Measurements from ENCODE around the gene KCNAB2. TPM values are rescaled to one million over a fixed set of nuclear protein-coding genes. Genes with fewer than 3 reads are reported as not detected.

The KCNAB2 gene
- total RNA-seq, 1 donor from 2014 or later: 4.3 TPM

DNA sequence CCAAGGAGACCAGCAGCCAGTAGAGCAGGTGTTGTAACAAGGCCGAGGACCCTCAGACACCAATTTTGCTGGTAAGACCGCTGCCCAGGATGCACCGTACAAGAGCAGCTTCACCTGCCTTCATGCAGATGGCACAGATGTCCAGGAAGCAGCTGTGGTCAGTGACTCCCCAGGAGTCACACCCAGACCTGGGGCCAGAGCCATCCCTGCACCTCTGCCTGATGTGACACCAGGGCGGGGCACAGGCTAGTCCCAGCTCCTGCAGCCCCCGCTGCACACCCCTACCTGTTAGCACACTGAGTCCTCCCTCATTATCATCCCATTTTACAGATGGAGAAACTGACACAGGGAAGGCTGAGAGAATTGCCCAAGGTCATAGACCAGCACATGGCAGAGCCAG is 16.3 kb upstream of the KCNAB2 start:
- DNase-seq (ENCODE audit: low spot score): no peak

DNA sequence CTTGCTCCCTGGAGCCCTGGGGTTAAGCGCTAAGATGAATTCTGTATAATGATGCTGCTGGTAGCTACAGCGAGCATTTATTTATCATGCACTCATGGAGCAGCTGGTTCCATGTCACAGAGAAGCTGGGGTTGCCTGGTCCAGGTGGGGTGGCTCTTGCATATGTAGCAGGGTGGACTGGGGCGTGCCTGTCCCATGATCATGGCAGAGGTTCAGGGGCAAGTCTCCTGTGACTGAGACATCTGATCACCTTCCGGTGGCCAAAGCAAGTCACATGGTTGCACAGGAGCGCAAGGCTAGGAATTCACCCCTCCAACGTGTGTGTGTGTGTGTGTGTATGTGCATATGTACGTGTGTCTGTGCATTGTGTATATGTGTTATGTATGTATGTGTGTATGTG is 15.6 kb upstream of the KCNAB2 start:
- DNase-seq (ENCODE audit: low spot score): no peak

DNA sequence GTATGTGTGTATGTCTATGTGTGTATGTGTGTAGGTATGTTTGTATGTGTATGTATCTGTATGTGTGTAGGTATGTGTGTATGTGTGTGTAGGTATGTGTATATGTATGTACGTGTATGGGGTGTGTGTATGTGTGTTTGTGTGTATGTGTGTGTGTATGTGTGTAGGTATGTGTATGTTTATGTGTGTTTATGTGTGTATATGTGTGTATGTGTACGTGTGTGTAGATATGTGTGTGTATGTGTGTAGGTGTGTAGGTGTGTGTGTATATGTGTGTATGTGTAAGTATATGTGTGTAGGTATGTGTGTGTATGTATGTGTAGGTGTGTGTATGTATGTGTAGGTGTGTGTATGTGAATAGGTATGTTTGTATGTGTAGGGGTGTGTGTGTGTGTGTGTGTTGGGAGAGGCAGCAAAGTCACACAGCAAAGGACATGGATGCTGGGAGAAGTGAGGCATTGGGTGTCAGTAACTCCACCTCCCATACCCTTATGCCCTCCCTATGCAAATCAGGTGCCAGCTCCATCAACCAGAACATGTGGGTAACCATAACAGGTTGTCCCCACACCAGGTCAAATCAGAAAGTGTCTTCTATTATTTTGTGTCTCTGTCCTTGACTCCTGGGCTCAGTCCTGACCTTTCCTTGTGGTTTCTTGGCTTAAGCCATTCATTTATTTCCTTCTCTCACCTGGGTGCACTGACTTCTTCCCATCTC is 15.0 kb upstream of the KCNAB2 start:
- DNase-seq (ENCODE audit: low spot score): no peak

DNA sequence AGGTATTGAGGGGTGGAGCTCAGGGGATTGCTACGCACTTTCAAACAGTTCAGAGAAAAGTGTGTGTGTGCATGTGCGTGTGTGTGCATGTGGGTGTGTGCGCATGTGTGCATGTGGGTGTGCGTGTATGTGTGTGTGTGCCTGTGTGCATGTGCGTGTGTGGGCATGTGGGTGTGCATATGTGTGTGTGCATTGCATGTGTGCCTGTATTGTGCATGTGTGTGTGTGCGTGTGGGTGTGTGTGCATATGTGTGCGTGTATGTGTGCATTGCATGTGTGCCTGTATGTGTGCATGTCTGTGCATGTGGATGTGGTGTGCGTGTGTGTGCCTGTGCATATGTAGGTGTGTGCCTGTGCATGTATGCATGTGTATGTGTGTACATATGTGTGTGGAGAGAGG is 12.6 kb upstream of the KCNAB2 start:
- DNase-seq (ENCODE audit: low spot score): no peak

DNA sequence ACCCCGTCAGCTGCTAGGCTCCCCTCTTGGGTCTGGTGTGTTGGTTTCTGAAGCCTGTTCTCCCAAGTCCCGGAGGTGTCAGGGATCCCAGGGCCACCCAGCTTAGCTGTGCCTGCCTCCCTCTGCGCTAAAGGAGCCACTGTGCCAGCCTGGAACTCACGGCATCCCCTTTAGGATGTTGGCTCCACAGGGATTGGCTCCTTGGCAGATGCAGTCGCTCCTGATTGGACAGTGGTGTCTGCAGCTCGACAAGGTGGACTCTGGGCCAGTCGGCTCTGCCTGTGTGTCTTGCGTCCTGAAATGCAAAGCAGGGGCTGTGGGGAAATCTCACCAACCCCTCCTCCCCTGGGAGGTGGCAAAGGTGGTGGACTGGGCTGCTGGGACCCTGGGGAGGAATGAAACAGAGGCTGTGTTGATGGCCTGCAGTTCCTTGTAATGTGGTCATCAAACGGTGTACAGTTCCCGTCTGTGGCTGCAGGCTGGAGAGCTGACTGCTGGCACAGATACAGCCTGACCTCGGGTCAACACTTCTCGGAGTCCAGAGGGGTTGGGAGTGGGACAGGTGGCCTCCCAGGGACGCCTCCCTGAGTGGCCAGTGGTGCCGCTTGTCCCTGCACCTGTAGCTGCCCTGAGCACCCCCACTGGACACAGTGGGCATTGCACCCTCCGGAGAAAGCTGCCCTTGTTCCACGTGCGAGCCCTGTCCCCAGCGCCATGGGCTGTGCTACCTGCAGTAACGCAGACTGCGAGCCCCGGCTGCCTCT is 11.5 kb upstream of the KCNAB2 start:
- no peak for DNase-seq (ENCODE audit: low spot score)

DNA sequence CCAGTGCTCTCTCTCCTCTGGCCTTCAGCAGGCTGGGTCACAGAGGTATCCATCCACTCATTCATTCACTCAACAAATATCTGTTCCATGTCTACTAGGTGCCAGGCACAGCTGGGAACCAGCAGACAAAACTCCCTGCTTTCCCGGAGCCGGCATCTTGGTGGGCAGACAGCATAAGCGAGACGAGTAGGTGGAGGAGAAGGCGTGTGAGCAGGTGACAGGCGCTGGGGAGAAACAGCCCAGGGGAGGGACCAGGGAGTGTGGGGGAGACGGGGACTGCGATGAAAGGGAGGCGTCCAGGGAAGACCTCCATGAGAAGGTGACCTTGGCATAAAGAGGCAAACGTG is 11.0 kb upstream of the KCNAB2 start:
- DNase-seq (ENCODE audit: low spot score): no peak

DNA sequence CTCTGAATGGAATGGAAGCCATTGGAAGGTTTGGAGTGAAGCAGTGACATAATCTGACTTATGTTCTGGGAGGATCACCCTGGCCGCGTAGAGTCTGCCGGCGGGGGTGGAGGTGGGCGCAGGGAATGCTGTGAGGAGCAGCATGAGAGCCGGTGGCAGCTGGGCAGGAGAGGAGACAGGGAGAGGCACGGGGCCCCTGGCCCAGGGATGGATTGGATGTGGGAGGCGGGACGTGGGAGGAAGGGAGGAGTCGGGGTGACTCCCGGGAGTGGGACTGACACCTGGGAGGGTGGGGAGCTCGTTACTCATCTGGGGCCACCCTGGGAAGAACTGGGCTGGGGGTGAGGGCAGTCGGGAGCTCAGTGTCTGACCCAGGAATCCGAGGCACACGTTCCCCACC is 10.4 kb upstream of the KCNAB2 start:
- DNase-seq (ENCODE audit: low spot score): no peak

DNA sequence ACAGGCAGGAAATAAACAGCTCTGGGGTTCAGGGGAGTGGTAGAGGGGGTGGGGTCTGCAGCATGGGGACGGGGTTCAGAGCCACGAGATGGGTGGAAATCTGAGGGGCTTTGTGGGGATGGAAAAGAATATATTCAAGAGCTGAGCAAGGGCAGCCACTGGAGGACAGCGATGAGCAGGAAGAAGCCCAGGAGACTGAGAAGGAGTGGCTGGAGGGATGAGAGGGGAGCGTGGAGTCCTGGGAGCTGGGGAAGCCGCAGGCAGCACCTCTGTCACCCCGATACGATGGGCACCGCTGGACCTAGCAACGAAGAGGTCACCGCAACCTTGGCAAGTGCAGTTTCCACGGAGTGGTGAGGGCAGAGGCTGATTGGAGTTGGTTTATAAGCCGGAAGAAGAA is 10.0 kb upstream of the KCNAB2 start:
- no peak for DNase-seq (ENCODE audit: low spot score)

DNA sequence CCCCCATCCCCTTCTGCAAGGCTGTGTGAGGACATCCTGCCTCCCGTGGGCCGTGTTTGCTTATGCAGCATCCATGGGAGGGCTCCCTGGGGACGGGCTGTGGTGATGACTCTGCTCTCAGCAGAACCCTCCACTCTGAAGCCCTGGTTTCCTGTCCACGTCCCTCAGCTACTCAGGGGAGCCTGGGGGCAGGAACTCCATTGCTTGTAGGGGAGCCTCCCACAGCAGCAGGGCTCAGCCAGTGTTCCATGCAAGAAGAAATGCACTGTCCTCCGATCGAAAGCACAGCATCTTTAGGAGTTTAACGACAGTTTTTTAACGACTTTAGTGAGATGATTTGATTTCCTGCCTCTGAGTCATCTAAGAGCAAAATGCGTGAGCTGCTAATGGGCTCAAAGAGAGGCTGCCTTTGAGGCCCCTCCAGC is 8.3 kb upstream of the KCNAB2 start:
- DNase-seq (ENCODE audit: low spot score): no peak

DNA sequence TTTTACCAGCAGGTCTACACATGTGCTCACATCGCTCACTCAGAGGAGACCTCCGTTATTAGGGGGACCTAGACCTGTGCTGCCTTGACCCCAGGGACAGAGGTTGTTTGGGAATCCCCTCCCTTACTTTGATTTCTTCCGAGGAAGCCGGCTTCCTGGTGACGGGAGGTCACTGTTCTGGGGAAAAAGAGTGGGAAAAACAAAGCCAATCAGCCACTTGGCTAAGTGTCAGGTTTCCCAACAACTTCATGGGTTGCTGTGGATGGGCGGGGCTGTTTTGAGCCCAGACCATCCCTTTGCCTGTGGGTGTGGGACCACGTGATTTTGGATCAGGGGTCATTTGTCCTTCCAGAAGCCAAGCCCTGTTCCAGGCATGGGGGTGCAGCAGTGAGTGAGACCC is 7.1 kb upstream of the KCNAB2 start:
- no peak for DNase-seq (ENCODE audit: low spot score)

DNA sequence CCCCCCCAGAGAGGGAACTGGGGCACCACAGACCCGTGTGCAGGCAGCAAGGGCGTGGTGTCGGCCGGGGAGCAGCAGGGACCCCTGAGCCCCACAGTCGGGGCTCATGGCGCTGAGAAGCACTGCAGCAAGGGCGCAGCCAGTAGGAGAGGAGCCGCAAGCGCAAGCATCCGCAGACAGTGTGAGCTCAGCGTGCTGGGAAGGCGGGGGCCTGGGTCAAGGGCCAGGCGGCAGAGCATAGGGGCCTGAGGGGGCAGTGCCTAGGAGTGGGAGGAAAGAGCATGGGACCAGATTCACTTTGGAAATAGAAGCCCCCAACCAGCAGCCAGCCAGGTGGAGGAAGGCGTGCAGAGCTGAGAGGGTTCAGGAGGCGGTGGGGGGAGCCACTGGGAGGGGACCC is 6.7 kb upstream of the KCNAB2 start:
- no peak for DNase-seq (ENCODE audit: low spot score)

DNA sequence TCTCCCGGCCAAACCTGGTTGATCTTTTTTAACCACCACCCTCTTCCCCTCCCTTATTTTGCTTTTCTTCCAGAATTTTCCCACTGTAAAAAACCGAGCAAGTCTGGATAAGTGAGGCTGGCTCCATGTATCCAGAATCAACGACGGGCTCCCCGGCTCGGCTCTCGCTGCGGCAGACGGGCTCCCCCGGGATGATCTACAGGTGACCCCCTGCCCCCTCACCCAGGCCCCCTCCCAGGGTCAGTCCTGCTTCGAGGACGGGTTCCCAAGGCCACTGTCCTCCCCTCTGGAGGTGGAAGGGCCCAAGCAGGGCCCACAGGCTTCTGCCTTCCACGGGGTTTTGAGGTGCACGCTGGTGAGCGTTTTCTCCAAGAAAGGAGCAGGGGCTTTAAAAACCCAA is 5.2 kb upstream of the KCNAB2 start:
- no peak for DNase-seq (ENCODE audit: low spot score)

DNA sequence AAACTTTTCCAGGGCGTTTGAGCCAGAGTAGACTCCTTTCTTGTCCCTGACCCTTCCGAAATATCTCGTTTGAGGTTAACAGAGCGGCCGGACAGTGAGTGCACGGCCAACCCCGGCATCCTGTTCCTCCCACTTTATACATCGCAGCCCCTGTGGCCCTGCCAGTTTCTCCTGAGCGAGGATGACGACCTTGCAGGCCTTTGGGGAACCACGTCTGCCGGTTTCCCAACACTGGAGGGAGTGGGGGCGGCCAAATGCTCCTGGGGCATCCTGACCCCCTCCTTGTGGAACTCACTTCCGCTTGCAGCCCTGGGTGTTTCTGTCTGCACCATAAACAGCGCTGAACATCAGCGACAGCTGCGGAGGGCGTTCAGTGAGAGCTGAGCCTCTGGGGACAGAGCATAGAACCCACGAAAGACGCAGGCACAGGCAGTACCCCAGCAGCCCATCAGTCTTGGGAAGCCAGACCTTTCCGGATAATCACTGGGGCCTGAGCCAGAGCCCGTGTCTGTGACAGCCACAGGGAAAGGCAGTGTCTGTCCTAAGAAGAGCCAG is 4.8 kb upstream of the KCNAB2 start:
- DNase-seq (ENCODE audit: low spot score): no peak

DNA sequence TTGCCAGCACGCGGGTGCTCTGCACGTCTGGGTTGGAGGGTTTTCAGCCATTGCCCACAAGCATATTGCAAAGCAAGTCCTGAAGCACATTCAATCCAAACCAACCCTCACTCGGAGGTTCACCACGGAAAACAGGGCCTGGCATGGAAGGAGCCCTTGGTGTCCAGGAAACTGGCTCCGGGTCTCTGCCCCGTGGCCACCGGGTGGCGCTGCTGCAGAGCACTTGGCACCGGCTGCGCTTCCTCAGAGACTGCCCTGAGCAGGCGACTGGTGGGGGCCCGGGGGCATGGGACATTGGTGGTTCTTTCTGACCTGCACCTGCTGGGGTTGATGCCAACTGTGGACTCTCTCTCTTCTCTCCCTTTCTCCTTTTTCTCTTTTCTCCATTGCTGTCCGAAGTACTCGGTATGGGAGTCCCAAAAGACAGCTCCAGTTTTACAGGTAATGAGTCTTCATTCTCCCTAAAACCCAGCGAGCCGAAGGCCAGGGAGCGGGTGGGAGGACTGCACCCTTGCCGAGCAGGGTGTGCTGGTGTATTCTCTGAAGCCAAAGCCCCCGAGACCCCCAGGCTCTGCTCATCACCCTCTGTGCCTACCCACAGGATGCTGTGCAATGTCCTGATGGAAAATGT is 4.1 kb upstream of the KCNAB2 start:
- no peak for DNase-seq (ENCODE audit: low spot score)

DNA sequence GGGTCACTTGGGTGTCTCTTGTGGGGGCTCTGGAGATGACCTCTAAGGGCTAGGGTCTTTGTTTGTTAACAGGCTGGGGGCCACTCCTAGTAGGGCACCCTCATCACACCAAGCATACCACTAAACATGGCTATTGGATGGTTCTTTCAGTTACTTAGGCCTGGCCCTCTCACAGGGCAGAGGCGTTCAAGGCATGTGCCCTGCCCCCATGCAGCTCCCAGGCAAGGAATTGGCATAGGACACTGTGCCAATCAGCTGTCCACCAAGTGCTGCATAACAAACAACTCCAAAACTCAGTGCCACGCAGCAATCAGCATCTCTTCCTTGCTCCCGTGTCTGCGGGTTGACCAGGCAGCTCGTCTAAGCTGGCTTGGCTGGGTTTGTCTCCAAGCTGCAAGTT is 2.1 kb upstream of the KCNAB2 start:
- no peak for DNase-seq (ENCODE audit: low spot score)

DNA sequence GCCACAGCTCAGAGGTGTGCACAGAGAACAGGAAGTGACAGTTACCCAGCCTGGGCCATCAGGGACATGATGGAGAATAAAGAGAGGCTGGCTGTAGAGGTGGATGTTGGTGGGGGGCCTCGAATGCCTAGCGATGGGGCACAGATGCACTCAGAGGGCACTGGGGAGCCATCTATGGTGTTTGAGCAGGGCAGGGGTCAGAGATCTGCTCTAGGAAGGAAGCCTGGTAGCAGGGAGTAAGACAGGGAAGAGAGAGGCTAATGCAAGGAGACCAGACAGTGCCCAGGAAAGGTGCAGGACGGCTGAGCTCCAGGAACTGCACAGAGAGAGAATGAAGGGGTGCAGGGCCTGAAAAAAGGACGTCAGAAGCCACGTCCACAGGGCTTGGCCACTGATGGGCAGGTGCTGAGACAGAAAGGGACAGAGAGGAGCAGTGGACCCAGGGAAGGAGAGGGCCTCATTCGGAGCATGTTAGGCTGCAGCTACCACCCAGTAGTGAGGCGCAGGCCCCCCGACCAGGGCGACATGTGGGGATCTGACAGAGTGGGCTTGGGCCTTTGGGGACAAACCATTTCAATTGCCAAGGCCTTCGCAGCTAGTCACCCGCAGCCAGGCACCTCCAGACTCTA is 1.1 kb upstream of the KCNAB2 start:
- DNase-seq (ENCODE audit: low spot score): no peak

DNA sequence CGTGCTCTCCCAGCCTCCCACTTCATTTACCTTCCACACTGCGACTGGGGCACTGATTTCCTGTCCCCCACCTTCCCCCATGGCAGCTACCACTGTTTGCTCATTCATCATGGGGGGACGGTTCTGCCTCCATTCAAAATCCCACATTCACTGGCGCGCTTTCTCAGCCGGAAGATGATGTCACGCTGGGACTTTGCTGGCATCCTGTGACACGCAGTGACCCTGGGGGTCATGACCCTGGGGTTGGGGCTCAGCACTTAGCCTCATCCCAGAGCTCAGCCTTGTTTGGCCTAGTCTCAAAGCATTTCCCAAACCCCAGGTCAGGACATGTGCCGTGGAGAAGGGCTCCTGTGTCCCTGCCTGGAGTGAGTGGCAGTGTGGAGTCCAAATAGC is 582 bp upstream of the KCNAB2 start:
- no peak for DNase-seq (ENCODE audit: low spot score)

DNA sequence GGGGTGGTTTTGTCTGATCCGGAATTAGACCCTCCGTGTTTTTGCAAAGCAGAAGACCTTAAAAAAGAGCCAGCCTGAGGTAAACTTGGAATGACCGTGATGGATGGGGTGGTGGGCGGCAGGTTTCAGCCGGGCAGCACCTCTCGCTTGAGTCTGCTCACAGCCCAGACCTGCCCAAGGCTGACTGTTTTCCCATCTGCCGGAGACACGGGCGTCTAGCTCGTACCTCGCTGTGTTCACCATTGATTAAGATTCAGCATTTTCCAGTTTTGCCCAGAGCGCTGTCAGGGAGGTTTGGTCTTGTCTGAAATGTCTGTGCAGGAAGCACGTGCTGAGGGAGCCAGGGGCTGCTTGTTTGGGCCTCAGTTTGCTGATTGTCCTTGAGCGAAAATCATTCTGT is 591 bp downstream of the KCNAB2 start:
- DNase-seq (ENCODE audit: low spot score): no peak

DNA sequence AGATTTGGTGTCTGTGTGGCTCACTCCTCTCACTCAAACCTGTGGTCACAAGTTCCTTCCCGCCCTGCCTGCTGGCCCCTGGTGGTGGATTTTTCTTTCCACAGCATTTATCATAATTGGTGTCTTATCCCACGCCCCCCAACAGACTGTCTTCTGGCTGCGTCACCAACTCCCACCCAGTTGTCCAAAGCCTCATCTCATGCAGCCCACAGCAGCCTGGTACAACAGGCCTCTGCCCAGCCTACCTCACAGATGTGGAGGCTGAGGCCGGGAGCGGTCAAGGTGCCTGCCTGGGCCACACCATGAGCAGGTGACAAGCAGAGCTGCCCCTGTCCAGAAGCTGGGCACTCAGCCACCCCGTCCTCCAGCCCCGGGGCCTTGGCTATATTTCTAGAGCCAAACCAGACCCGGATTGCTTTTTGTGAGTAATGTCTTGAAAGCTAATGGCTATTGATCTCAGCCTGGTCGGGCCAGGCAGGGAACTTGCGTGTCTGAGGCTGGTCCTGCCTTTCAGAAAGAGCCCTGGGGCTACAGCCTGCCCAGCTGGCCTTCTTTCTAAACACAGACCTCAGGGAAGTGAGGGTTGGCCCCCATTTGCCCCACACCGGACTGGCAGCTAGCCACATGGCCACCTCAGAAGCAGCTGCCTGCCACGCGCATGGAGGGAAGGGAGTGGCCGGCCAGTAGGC is 2.6 kb downstream of the KCNAB2 start:
- no peak for DNase-seq (ENCODE audit: low spot score)

DNA sequence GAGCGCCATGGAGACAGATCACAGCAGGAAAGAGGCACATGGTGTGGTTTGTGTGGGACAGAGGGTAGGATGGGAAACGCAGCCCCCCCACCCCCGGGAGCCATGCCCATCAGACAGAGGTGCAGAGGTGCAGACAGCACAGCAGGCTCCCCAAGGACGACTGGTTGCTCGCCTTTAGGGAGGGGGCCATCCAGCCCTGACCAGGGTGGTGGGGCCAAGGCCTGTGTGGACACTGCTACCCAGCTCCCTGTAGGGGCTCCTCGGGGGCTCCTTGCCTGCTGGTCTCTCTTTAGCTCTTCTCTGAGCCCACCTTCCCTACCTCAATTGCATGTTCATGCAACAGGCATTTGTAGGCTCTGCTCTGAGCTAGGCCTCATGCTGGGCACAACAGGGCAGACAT is 3.7 kb downstream of the KCNAB2 start:
- no peak for DNase-seq (ENCODE audit: low spot score)

DNA sequence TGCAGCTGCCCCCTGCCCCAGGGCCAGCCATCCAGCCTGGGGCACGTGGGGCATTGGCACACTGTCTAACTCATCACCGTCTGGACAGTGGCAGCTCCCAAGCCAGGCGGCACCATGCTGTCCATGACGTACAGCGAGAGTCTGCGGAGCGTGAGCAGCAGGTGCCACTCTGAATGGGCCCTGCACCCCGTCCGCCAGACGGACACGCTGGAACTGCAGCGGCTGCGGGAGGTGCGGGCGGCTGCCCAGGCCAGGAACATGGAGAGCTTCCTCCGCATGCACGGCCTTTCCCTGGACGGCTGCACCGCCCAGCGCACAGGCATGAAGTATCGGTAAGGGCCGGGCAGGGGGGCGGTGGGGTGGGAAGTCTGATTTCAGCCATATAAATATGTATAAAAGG is 5.7 kb downstream of the KCNAB2 start:
- no peak for DNase-seq (ENCODE audit: low spot score)
